Suppressor macrophage treated with lipopolysaccharide for 4 hours (primary cell): Measurements from ENCODE around the gene CDX1.
A peak's percentile ranks its signal among the peaks of the same experiment; 100 is the strongest.

ENCODE experiments used
- DNase-seq: peaks from one replicate; pipeline ENCODE4 v3.0.0-alpha.2; 2020

CDX1 gene

DNA sequence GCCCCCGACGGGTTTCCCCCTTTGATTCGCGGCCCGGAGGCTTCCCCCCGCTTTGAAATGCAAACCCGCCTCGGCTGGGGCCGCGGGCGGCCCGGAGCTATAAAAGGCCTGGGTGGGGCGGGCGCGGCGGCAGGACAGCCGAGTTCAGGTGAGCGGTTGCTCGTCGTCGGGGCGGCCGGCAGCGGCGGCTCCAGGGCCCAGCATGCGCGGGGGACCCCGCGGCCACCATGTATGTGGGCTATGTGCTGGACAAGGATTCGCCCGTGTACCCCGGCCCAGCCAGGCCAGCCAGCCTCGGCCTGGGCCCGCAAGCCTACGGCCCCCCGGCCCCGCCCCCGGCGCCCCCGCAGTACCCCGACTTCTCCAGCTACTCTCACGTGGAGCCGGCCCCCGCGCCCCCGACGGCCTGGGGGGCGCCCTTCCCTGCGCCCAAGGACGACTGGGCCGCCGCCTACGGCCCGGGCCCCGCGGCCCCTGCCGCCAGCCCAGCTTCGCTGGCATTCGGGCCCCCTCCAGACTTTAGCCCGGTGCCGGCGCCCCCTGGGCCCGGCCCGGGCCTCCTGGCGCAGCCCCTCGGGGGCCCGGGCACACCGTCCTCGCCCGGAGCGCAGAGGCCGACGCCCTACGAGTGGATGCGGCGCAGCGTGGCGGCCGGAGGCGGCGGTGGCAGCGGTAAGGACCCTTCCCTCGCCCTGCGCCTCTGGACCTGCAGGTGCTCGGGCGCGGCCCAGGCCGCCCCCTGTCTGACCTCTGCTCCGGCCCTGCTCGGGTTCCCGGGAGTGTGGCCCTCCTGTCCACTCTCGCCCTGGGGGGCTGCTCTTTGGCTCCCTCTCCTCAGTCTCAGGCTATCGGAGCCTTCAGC is at the start of gene CDX1:
Gene CDX1 (plus strand): TSS at position 129 of the 862 bp plus-strand sequence. CDS start 99 bp downstream, at position 228.
- no peak for DNase-seq

DNA sequence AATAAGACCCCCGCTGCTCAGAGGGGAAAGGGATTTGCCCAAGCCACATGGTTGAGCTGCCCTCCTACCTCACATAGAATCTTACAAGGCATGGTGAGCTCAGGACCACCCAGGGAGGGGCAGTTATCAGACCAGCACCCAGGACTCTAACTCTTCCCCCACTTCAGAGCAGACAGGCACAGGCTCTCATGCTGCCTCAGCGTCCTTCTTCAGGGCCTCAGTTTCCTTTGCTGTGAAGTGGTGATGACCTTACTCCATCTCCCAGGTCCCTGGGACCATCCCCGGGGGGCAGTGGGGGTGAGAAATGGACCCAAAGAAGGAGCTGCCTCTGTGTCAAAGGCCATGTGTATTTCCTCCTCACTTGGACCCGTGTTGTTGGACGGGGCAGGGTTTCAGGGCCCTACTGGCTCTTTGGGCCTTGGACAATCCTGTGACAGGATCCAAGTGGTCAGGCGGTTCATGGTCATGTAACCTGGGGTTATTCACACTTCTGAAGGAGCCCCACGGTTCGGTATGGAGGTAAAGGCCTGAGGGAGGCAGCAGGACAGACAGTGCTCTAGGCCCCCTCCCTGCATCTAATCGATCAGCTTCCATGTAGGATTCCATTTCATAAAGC is 48.5 kb upstream of the CDX1 start:
- no peak for DNase-seq

DNA sequence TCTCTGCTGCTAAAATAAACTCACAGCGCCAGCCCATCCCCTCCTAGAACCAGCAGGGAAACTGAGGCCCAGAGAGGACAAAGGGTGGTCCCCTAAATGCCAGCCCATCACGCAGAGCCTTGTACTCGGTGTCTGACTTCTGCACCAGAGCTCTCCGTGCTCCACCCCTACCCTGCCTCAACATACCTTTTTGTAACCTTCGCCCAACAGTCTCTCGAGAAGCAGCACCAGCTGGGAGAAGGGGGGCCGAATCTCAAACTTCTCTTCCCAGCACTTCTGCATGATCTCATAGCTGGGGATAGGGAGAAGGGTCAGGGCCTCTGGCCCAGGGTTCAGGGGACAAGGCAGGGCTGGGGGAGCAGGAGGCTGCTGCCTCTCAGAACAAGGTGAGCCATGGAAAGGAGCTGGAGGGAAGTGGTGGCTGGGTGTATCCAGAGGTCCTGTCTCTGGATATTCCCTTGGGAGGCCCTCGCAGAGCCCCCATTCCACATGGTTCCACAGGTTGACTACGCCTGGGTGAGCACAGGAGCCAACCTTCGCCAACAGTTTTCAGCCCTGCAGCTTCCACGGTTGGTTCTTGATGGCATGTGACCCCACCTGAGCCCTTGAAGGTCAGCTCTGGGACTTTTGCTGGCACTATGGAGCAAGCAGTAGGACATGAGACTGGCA is 47.9 kb upstream of the CDX1 start:
- no peak for DNase-seq

DNA sequence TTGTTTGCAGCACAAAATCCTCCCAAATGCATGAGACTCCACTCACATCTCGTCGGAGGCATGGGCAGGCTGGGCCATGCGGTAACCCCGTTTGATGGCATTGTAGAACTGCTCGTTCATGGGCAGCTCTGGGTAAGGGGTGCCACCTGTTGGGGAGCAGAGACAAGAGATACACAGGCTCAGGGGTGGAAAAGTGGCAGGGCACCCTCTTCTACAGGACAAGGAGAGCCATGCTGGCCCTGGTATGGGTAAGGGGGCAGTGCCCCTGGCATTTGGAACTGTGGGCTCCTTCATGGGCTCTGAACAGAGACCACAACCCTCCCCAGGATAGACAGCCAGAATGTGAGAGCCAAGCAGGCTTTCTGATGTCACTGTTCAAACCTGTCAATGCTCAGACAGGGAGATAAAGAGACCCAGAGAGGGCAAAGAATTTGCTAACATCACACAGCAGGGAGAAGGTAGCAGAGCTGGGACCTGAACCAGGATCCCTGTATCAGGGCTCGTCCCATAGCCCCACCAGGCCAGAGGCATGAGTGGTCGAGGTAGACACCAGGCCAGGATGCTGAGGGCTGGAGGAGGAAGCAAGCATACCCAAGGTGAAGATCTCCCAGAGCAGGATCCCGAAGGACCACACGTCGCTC is 47.0 kb upstream of the CDX1 start:
- peak; percentile 35 for DNase-seq

DNA sequence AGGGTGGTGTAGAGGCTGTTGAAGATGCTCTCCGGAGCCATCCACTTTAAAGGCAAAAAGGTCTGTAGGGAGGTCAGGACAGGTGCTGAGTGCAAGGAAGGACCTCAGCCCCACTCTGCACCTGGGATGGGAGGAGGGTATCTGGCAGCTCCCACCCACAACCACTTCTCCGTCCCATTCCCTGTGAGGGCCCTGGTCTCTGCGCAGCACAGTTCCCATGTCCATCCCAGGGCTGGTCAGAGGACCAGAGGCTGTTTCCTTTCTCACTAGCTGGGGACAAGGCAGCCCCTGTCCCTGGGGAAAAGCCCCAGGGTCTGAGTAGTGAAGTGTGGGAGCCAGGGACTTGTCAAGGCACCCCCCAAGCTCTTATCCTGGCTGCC is 46.5 kb upstream of the CDX1 start:
- DNase-seq, result no peak

DNA sequence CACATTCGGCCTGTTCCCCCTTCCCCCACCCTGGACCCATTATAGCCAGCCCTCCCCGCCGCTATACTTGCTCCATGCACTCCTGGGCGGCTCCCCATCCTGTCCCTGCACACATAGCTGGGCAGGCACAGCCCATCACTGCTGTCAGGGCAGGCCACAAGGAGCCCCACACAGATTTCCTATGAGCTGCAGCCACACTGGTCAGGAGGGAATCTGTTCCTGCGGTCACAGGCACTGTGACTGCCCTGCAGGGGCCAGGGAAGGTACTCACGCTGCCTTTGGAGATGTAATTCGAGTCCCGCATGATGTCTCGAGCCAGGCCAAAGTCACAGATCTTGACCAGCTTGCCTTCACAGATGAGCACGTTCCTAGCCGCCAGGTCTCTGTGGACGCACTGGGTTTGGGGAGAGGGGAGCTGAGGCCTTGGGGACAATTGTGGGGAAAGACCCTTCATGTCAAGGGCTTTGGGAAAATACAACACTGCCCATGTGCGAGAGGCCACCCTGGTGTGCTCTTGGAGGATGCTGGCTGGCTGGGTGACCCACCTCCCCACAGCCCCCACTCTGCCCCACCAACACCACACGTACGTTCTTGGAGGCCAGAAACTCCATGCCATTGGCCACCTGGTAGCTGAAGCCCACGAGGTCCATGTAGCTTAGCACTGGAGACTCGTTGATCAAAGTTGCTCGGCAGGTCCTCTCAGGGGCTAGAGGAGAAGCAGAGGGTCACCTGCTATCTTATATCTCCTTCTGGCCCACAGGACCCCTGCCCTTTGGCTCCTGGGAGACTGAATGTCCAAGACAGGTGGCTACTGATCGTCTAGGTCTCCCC is 45.7 kb upstream of the CDX1 start:
- DNase-seq, result no peak

DNA sequence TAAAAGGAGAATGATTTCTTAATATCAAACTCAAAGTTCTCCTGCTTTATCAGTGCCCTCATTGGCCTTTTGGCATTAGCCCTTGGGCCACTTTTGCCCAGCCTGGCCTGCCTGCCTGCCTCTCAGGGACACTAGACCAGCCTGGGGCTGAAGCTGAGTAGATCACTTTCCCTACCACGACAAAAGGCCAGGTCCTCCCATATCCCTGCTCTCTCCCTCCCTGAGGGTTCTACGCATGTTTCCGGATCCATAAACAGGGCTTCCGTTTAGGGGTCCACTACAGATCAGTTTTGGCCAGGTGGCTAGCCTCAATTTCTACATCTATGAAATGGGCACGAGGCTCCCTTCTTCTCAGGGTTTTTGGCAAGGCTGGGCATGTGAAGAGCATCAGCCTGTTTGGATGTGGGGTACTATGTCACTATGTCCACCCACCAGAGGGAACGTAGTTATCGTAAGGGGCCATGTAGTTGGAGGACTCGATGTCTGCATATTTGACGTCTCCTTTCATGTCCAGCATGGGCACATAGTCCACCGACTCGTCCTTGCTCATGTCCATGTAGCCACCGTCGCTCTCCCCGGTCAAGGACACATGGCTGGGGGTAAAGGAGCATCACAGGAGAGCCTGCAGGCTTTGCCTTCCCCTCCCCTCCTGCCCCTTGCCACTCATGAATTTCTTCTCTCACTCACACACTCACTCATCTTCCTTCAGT is 45.0 kb upstream of the CDX1 start:
- DNase-seq, result no peak

DNA sequence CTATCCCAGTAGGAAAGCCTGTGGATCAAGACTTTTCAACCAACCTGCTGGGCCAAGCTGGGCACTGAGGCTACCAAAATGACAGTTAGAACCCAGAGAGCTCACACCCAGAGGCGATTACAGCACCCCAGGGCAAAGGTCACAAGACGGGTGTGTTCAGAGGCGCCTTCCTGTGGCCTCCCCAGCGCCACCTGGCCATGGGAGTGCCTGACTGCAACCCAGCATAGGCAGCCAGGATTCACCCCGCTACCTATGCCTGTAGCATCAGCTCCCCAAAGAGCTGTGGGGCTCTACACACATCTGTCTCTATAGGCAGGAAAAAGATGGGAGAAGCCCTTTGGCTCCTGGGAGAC is 44.4 kb upstream of the CDX1 start:
- peak; percentile 70 for DNase-seq

DNA sequence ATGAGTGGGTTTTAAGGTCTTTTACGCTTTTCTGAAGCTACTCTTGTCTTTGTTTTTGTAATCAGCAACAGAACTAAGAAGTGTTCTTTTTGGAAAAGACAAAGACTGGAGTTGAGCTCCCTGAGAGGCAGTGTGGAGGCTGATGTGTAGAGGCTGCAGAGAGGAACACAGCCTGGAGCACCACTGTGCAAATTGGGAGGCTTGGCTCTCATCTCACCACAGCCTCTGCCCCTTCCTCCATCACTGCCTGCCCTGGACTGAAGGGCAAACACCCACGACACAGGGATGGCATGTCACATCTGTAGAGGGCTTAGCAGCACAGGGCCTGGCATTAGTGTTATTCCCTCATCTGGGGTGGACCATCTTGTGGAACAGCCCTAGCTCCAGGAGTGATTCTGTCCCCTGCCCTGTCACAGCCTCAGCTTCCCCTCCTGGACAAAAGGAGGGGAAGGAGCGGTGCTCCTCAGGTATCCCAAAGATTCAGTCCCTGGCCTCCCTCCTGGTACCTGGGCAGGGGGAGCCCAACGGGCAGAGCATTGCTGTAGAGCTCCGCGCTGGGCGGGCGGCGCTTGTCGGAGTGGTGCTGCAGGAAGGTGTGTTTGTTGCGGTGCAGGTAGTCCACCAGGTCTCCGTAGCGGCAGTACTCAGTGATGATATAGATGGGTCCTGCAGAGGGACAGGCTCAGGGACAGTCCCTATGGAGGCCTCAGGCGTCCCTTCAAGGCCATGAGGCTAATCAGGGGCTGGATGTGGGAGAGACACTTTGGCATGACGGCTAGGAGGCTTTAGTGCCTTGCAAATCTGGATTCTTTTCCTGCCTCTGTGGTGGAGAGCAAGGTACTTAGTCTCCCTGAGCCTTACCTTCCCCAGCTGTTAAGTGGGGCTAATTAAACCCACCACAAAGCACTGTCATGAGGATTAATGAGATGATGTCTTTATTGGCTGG is 43.8 kb upstream of the CDX1 start:
- DNase-seq, result no peak

DNA sequence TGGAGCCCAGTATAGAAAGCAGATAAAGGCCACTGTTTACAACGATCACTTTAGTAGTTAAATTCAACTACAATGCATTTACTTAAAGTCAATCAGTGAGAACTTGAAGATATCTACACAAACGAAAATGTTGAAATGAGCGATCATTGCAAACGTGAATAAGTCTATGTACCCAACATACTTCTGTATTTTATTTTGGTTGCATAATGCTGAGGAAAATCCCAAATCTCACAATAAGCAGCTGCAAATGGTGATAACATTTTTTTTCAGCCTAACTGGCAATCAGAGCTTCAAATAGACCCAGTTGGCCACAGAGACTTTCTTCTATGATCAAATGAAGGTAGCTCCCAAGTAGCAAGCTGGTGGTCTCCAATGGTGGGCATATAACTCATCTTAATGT is 43.0 kb upstream of the CDX1 start:
- peak; percentile 93 for DNase-seq

DNA sequence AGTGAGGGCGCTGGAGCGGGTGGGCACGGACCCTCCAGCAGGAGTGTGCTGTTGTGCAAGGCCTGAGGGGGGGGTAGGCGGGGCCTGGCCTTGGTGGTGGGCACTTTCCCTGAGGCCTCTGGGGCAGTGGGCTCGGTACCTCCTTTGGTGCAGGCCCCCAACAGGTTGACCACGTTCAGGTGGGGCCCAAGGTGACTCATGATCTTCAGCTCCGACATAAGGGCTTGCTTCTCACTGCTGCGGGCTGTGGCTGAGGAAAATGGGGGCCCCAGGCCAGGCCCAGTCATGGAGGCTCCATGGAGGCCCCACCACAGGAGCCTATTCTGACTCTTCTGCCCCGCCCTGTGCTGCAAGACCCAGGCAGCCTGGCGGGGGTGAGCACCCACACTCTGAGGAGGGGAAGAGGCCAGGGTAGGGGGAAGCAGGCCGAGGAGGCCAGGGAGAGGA is 42.4 kb upstream of the CDX1 start:
- DNase-seq, result peak; percentile 56

DNA sequence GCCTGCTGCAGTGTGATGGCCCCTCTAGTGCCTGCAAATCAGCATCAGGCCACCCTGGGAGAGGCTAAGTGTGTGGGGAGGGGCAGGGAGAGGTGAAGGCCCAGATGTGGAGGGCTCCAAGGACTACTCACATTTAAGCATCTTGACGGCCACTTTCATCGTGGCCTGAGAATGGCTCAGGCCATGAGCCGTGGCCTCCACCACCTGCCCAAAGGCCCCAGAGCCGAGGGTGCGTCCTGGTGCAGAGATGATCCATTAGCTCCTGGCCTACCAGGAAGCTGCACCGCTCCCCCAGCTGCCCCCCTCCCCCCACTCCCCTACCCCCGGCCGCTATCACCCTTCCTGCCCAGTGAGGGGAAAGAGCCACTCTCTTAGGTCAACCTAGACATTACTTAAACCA is 42.0 kb upstream of the CDX1 start:
- no peak for DNase-seq

DNA sequence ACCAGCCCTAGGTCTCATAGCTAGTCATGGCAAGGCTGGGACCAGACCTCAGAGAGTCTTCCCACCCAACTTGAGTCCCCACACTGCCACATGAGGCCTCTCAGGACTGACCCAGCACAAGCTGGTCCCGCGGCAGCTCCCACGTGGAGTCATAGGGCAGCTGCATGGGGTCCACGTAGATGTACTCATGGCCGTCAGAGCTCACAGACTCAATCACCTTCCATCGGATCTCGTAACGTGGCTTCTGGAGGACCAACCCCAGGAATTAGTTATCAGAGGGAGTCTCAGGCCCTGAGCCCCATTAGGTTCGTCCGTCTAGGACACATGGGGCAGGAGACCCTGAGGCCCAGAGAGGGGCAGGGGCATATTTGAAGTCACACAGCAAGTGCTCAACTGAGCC is 41.2 kb upstream of the CDX1 start:
- no peak for DNase-seq

DNA sequence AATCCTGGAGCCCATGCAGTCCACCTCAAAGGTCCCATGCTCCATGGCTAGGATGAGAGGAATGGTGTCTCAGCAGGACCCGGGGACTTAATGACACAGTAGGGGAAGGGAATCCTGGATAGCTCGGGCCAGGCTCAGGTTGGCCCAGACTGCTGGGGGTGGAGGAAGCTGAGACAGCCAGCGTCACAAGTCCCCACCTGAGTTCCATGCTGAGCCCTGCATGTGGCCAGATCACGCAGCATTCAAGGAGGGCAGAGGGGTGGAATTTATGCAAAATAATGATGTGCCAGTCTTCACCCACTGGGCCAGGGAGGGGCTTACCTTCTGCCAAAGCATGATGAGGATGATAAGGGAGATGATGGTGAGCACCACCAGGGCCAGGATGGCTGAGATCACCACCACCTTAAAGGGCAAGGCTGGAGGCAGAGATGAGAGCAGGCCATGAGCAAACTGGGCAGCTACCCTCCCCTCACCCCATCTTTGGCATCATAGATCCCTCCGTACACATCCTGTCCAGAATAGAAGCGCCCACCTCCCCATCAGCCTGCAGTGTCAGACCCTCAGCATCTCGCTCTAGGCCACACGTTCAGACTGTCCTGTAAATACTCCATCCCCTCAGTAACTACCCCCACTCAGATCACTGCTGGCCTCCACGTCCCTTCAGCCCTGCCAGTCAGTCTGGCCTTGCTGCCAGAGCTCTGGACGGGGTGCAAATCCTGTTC is 40.2 kb upstream of the CDX1 start:
- no peak for DNase-seq

DNA sequence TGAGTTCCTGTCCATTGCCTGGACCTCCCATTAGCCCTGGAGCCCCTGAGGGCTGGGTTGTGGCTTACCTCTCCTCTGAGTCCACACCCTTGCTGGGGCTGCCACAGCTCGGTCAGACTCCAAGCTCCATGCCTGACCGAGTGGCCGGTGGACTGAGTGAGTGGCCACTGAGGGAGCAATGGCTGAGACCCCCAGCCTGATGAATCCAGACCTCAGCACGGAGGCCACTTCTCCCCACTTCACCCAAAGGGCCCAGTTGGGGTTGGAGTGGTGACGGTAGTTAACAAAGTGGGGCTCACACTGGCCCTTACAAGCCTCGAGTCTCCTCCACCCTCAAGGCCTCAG is 39.7 kb upstream of the CDX1 start:
- DNase-seq, result no peak

DNA sequence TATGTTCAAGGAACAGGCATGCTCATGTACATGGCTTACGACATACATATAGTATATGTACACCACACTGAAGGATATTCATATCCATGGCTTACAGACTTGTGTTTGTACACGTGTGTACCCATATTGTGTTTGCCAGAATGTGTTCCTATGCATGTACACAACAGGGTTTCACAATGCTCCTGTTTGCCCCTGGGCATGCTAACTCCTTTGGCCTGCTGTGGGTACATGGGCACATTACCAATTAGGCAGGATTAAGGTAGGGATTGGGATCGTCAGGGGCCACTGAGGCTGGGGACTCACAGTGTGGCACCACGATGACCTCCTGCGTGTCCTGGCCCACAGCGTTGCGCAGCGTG is 37.1 kb upstream of the CDX1 start:
- no peak for DNase-seq

DNA sequence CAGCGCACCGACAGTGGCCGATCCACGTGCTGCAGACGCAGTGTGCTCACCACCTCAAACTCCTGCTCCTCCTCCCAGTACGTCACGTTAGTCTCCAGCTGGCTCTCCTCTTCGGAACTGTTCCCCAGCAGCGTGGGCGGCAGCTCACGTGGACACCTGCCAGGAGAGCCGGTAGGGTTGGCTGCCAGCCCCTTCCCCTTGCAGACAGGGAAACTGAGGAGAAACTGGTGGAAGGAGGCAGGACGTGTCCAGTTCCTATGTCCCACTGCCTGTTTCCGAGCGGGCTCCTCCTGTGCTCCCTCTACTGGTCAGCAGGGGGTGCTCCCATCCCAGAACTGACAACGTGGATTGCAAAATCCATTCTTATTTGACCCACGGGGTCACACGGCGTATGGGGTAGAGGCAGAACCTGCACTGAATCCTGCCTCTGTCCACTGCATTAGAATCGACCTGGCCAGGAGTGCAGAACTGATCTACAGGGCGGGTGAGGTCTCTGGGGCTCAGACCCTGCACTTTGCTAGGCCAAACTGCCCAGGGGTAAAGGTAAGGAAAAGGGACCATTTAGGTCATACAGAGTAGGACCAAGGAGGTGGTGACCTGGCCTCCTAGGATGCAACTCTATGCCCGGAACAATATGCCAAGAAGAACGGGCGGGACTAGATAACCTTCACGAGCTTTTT is 36.6 kb upstream of the CDX1 start:
- peak; percentile 87 for DNase-seq

DNA sequence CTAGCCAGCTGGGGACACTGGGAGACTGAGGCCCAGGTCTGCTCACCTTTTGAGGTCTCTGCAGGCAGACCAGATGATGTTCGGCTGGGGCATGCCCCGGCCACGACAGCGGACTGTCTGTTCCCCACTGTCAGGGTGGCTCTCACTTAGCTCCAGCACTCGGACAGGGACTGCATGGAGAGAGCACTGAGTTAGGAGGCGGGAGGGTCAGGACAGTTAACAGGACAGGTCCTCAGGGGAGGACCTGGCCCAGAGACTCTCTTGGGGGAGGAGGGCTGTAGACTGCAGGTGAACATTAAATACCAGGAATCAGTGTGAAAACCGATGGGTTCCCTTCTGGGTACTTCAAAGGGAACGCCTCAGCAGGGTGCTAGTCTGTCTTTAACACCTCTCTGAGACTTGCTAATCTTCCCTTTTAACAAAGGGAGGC is 36.1 kb upstream of the CDX1 start:
- no peak for DNase-seq

DNA sequence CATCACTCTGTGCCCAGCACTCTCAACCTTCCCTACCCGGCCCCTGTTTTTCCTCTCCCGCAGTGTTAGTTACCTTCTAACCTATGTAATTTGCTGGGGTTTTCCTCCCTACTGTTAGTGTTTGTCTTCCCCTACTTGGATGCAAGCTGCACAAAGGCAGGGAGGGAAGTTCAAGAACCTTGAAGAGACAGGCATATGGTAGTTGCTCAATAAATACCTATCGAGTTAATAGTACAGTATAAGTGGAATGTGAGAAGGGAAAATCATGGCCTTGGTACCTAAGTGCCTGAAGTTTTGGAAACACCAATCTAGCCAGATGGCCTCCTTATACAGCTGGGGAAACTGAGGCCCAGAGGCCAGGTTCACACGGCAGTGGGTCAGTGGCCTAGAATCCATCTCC is 35.1 kb upstream of the CDX1 start:
- no peak for DNase-seq
